ENCODE results near the gene SRGAP2B.
"Not testable (repeated sequence)": the region's sequence is repeated elsewhere in the genome, so short reads cannot be mapped to it uniquely, and the experiment has no call there.

SRGAP2B gene

DNA sequence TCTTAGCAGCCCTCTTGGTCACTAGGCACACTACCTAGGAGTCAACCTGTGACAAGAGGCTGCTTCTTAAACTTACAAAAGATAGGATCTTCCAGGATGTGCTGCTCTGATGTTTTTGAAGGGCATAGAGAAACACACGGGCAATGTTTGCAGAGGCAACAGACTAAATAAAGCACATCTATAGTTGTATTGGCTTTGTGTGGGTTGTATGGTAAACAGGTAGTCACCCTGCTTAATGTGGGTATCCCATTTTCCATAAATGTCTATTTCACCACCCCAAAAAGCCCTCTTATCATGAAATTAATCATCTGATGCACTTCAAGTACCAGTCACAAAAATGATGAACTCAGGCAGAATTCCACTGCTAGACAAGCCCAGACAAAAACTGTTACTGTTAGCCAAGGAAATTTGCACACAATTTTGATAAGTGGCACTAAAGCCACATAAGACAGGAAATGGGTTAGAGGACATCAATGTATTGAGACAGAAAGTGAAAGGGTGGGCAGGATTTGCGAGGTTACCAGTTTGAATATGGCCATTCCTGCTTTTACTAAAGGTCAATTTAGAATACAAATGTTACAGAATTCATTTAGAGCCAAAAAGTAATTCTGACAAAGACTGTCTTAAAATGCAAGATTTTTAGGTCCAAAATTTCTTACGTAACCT is 205.5 kb downstream of the SRGAP2B start:
- not testable (repeated sequence) for DNase-seq

DNA sequence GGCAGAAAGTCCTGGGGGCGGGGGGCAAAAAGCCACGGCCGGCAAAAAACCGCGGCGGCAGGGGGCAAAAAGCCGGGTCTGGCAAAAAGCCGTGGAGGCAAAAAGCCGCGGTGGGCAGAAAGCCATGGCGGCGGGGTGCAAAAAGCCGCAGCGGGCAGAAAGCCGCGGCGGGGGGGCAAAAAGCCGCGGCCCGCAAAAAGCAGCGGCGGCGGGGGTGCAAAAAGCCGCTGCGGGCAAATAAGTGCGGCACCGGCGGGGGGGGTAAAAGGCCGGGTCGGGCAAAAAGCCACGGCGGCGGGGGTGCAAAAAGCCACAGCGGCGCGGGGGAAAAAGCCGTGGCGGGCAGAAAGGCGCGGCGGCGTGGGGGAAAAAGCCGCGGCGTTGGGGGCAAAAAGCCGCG is 212.1 kb downstream of the SRGAP2B start:
- DNase-seq = peak; percentile 39

DNA sequence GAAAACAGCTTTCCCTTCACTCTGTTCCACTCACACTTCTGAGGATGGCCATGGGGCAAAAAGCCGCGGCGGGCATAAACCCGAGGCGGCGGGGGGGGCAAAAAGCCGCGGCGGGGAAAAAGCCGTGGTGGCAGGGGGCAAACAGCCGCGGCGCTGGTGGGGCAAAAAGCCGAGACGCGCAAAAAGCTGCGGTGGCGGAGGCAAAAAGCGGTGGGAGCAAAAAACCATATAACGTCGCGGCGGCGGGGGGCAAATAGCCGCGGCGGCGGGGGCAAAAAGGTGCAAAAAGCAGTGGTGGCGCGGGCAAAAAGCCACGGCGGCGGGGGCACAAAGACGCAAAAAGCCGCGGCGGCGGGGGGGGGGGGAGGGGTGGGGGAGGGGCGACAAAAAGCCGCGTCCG is 212.8 kb downstream of the SRGAP2B start:
- not testable (repeated sequence) for DNase-seq

DNA sequence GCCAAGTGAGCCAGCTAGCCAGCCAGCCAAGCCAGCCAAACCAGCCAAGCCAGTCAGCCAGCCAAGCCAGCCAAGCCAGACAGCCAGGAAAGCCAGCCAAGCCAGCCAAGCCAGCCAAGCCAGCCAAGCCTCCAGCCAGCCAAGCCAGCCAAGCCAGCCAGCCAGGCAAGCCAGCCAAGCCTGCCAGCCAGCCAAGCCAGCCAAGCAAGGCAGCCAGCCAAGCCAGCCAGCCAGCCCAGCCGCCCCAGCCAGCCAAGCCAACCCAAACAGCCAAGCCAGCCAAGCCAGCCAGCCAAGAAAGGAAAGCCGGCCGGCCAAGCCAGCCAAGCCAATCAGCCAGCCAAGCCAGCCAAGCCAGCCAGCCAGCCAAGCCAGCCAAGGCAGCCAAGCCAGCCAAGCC is 236.5 kb downstream of the SRGAP2B start:
- not testable (repeated sequence) for DNase-seq
